Hepatocyte (in vitro differentiated cells): ENCODE measurements around the gene RGCC.

Source experiments
- CTCF ChIP-seq: fragments of 200-600 bp; sonication (generic); IDR thresholded peaks from 2 replicates; pipeline ENCODE4 v1.5.1; 2016; ENCODE audit warnings: antibody characterized with exemption, mild to moderate bottlenecking; ENCODE audit not compliant: poor library complexity
- EZH2 ChIP-seq: fragments of 200-600 bp; sonication (generic); IDR thresholded peaks from 2 replicates; pipeline ENCODE4 v1.6.1; 2016; ENCODE audit warnings: antibody characterized with exemption, mild to moderate bottlenecking, borderline replicate concordance
- EZH2phosphoT487 ChIP-seq: fragments of 200-600 bp; sonication (generic); IDR thresholded peaks from one replicate; pipeline ENCODE4 v1.6.1; 2018; ENCODE audit warnings: antibody characterized with exemption, mild to moderate bottlenecking, low read depth, moderate library complexity; ENCODE audit not compliant: unreplicated experiment, severe bottlenecking

- no peak for TF ChIP-seq EZH2
- no peak for TF ChIP-seq CTCF
- no peak for TF ChIP-seq EZH2phosphoT487
These were observed 4.9 kb upstream of the RGCC start for GRCh38 chr13:41452462-41452861.
